COLO668 (cell line): Measurements from ENCODE around the gene DLL3.
A peak's percentile ranks its signal among the peaks of the same experiment; 100 is the strongest.

Experiments
- DNase-seq: peaks from one replicate; lab custom pipeline; 2025; ENCODE audit not compliant: unreplicated experiment; lab: John Stamatoyannopoulos, UW

Gene DLL3

GRCh38 chr19:39481229-39481545, 17.6 kb upstream of the DLL3 start:
- DNase-seq = no peak

- no peak for DNase-seq
Measured at GRCh38 chr19:39481676-39482075, 17.1 kb upstream of the DLL3 start.

- no peak for DNase-seq
Measured at GRCh38 chr19:39483141-39483540, 15.6 kb upstream of the DLL3 start.

GRCh38 chr19:39489756-39490155, 9.0 kb upstream of the DLL3 start:
- no peak for DNase-seq

DNA sequence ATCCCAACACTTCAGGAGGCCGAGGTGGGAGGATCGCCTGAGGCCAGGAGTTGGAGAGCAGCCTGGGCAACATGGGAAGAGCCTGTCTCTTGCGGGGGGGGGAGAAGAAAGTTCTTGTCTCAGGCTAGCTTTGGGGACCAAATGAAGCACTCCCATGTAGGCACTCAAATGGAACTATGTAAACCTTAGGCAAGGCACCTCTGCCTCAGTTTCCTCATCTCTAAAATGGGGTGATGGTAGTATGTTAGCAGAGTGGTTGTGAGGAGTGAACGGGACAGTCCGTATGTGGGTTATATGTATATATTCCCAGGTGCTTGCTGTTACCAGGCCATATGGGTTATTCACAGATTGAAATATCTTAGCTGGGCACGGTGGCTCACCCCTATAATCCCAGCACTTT, 6.5 kb upstream of the DLL3 start:
- no peak for DNase-seq

DNA sequence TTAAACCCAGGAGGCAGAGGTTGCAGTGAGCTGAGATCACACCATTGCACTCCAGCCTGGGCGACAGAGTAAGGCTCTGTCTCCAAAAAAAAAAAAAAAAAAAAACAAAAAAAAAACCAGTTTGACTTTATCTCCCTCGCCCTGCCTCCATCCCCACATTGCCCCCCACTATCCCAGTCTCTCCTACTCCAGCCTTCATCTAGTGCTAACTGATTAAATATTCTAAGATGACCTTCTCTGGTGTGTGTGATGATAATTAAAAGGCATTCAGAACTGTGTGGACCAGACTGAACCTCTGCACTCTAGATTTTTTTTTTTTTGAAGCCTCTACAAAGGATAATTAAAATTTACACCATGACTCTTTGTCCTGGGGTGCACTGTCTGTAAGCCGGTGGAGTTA, 6.0 kb upstream of the DLL3 start:
- no peak for DNase-seq

DNA sequence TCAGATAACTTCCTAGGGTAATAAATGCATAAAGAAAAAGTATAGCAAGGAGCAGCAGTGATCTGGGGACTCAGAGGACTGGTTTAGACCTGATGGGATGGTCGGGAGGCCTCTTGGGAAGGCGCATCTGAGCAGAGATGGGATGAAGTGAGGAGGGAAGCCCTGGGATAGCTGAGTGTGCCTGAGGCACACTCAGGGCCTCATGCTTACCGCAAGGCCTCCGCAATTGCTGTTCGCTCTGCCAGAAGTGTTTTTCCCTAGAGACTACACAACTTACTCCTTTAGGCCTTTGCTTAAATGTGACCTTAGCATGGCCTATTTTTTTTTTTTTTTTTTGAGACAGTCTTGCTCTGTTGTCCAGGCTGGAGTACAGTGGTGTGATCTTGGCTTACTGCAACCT, 4.1 kb upstream of the DLL3 start:
- no peak for DNase-seq

DNA sequence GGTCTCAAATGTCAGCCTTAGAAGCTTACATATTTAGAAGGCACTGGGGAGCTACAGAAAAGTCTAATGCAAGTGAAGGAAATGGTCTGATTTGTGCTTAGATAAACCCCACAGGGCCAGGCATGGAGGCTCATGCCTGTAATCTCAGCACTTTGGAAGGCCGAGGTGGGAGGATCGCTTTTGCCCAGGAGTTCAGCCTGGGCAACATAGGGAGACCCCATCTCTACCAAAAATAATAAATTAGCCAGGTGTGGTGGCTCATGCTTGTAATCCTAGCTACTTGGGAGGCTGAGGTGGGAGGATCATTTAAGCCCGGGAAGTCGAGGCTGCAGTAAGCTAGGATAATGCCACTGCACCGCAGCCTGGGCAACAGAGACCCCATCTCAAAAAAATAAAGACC, 2.7 kb upstream of the DLL3 start:
- no peak for DNase-seq

GRCh38 chr19:39497701-39497995, 1.1 kb upstream of the DLL3 start:
- no peak for DNase-seq

DNA sequence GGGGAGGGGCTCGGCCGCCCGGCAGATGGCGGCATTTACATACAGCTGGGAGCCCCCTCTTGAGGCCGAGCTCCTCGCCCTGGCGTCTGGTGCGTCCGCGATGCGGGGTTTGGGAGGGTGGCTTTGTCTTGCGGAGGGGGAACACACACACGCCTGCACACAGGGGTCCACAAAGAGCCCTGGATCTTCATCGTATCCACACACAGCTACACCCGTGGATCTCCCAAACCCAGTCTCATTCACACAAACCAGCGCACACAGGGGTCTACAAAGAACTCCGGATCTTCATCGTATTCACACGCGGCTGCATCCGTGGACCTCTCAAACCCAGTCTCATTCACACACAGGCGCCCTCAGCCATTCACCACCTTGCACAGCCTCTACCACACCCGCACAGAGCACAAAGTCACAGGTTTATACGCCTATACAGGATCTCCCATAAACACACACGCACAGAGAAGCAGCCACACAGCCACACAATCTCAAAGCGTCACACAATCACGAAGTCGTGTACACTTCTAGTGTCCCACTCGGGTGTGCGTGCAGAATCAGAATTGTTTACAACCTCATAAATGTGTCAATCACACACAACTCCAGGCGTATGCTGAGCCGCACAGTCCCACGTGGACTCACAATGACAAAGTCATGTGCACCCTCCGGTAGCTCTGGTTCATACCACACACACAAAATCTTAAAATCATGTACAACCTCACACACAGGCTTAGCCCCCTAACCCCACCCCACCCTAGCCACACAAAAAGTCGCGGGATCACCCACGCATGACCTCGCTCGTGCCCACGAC, 550 bp upstream of the DLL3 start:
- DNase-seq = peak; percentile 94

GRCh38 chr19:39499932-39500331, 1.2 kb downstream of the DLL3 start:
- DNase-seq = no peak

- DNase-seq = no peak
Measured at GRCh38 chr19:39500543-39500942, 1.8 kb downstream of the DLL3 start.

GRCh38 chr19:39501340-39501739, 2.6 kb downstream of the DLL3 start:
- DNase-seq = no peak

DNA sequence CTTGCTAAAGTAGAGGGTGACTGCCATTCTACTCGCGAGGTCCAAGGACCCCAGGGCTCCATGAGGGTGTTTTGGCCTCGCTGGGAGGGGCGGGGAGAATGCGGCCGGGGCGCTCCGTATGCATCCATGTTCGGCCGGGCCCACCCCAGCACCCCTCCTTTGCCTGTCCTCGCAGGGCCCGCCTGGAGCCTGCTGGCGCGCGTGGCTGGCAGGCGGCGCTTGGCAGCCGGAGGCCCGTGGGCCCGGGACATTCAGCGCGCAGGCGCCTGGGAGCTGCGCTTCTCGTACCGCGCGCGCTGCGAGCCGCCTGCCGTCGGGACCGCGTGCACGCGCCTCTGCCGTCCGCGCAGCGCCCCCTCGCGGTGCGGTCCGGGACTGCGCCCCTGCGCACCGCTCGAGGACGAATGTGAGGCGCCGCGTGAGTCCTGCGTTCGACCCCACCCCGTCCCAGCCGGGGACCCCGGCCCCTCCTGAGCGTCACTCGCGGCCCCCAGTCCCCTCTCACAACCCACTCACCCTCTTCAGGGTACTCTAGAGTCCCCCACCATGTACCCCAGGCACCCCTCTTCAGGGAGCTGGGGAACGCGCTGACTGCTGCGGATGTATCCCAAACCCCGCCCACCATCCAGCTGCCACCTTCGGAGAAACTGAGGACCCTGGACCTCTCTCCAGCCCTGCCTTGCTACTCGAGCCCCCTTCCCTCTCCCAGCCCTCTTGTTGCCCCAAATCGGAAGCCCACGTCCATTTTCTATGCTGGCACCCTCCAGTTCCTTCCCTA, 4.1 kb downstream of the DLL3 start:
- peak; percentile 73 for DNase-seq

DNA sequence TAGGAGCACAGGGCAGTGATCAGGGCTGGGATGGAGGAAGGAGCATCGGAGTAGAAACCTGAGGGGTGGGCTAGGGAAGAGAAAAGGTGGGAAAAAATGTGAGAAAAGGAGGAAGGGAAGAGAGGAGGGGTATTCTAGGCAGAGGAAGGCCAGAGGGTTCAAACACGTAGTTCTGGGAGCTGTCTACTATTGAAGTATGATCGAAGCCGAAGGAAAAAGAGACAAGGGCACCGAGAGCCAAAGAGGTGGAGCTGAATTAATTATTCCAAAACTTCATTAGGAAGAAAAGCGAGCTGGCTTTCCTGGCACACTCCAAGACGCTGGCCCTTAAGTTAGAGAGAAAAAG, 7.8 kb downstream of the DLL3 start:
- no peak for DNase-seq

DNA sequence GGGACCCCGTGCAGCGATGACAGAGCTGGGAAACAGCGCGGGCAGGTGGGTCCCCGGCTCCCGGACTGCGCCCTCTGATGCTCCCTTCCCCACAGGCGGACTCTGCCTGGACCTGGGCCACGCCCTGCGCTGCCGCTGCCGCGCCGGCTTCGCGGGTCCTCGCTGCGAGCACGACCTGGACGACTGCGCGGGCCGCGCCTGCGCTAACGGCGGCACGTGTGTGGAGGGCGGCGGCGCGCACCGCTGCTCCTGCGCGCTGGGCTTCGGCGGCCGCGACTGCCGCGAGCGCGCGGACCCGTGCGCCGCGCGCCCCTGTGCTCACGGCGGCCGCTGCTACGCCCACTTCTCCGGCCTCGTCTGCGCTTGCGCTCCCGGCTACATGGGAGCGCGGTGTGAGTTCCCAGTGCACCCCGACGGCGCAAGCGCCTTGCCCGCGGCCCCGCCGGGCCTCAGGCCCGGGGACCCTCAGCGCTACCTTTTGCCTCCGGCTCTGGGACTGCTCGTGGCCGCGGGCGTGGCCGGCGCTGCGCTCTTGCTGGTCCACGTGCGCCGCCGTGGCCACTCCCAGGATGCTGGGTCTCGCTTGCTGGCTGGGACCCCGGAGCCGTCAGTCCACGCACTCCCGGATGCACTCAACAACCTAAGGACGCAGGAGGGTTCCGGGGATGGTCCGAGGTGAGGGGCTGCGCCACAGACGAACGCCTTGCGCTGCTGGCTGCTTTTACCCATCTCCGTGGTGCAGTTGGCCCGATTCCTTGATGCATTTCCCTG, 8.4 kb downstream of the DLL3 start:
- DNase-seq = no peak

- DNase-seq = no peak
Measured at GRCh38 chr19:39507715-39508364, 9.1 kb downstream of the DLL3 start.

- no peak for DNase-seq
Measured at GRCh38 chr19:39508629-39509028, 9.9 kb downstream of the DLL3 start.

DNA sequence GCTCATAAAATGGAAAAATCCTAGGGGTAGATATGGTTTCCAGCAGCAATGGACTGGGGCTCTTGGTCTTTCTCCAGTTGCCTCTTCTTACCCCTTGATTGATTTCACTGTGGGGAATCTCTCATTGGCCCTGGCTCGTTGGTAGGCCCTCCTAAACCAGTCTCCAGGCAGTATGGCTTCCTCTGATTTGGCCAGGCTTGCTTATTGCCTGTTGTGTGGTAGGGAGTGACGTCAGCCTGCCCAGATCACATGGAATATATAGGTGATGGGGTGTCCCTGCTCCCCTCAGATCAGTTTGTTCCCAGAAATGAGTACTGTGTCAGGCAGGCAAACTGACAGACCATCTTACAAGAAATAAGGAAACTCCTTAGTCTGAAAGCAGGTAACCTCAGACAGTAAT, 10.5 kb downstream of the DLL3 start:
- no peak for DNase-seq

GRCh38 chr19:39512988-39513387, 14.2 kb downstream of the DLL3 start:
- DNase-seq = no peak

DNA sequence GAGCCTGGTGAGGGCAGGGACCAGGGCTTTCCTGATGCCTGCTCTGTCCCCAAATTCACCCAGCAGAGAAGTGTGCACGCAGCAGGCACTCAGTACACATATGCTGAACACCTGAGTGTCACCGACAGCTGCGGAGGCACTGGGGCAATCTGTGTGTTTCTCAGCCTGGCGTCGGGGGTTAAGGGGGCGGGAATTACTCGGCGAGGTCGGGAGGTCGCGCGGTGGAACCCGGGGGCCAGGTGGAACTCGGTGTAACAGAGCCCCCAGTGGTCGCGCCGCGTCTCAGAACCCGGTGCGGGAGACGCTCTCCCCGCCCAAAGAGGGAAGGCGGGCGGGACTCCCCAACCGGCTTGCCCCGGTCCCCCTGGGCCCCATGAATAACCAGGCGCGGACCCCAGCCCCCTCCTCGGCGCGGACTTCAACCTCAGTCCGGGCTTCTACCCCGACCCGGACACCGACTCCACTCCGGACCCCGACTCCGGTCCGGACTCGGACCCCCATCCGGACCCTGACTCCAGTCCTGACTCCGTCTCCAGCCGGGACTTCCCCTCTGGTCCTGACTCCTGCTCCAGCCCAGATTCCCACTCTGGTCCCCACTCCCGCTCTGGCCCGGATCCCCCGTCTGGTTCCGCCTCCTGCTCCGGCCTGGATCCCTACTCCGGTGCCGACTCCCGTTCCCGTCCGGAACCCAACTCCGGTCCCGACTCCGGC, 16.2 kb downstream of the DLL3 start, which contains the start of gene SELENOV:
Gene SELENOV (plus strand): TSS at position 300 of the 711 bp plus-strand sequence. CDS start 74 bp downstream, at position 374.
- peak; percentile 16 for DNase-seq
